NCI-H345 treated with DMSO at 0.1 percent for 48 hours (cell line): Measurements from ENCODE around the gene AGAP3.

Experiments used
- DNase-seq: peaks from one replicate; lab custom pipeline; 2025; ENCODE audit not compliant: unreplicated experiment; lab: John Stamatoyannopoulos, UW

AGAP3 gene

DNA sequence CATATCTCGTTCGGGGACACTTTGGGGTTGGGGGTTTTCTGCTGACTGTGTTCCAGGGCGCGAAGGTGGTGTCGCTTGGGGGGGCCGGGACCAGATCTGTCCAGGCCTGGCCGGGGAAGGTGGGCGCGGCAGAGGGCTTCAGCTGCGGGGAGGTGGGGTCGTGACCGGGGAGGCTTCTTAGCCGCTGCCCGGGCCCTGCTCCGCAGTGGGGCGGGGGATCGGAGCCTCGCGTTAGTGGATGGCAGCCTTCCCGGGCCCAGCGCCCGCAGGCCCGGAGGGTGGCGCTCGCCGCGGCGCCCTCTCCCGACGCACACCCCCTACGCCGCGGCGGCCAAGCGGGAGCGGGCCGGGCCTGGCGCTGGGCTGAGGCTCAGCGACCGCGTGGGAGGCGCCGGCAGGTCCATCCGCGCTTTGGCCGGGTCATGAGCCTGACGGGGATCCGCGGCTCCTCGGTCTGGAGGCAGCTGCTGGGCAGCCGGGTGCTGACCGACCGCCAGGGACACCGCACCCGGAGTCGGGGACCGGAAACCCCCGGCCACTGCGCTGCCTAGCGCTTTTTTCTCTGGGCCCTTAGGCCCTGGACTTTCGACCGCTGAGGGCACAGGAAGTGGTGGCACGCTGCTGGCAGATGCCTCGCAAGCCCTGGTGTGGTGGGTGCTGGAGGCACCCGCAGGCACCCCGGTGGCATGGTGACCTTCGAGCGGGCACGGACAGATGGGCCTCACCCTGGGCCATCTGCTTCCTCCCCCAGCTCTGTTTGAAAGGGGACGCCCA is 1.2 kb downstream of the AGAP3 start:
- DNase-seq: no peak

DNA sequence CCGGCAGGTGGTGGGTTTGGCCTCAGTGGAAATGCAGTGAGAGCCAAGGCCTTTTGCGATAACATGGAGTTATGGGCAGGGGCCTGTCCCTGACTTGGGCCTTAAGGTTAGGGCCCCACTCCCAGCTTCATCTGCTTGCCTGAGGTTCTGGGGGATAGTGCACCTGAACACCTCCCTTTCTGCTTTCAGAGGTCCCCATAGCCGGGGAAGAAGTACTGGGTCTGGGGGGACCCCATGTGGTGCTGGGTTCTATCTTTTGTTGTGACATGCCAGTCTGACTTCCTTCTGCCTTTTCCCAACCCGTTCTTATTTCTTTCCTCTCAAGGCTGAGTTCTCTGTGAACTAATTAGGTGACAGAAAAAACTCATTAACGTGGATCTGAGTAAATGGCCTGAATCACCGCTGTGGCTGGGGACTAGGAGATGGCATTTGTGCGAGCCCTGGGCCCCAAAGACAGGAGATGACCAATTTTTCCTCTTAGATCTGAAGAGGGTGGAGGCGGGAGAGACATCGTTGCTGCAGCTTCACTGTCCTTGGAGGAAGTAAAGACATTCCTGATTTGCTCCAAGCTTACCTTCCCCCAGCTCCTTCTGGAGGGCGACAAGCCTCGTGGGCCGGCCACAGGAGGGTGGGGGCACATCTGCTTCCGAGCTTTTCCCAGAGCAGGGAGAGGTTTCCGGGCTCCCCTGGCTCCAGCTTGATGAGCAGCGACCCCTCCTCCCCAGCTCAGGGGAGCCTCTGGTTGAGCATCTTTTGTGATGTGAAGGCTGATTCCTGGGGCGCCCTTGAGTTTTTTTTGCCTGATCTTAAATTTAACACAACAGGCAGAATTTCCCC is 2.0 kb downstream of the AGAP3 start:
- no peak for DNase-seq

DNA sequence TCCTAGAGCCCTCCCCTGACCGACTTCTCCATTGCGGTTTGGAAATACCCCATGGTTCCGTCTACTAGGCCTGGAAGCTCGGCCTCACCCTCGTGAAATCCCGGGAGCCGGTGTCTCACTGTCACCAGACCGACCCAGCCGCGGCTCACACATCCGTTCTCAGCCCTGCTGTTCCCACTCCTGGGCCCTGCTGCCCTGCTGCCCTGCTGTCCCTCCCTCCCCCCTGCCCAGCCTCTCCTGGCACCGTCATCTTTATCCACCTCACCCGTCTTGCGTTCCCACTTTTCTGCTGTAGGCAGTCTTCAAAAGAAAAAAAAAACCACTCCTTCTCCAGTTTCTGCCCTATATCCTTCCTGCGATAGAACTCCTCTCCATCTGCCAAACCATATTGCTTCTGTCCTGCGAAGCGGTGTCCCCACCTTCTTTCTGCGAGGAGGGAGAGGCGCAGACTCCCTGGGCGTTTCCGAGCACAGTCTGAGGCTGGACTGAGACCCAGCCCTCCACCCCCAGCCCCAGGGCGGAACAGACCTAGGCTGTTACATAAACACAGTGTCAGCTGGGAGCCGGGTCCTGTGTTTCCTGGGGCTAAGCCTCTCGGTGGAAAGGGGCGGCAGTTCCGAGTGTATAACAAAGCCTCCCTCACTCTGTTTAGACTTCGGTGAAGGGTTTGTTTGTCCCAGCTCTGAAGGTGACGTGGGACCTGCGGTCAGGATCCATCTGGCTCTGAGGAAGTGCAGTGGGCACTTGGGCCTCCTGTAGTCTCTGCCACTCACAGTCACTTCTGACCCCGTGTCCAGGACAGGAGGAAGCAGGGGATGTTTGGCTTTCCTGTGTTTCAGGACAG is 2.8 kb downstream of the AGAP3 start:
- no peak for DNase-seq

DNA sequence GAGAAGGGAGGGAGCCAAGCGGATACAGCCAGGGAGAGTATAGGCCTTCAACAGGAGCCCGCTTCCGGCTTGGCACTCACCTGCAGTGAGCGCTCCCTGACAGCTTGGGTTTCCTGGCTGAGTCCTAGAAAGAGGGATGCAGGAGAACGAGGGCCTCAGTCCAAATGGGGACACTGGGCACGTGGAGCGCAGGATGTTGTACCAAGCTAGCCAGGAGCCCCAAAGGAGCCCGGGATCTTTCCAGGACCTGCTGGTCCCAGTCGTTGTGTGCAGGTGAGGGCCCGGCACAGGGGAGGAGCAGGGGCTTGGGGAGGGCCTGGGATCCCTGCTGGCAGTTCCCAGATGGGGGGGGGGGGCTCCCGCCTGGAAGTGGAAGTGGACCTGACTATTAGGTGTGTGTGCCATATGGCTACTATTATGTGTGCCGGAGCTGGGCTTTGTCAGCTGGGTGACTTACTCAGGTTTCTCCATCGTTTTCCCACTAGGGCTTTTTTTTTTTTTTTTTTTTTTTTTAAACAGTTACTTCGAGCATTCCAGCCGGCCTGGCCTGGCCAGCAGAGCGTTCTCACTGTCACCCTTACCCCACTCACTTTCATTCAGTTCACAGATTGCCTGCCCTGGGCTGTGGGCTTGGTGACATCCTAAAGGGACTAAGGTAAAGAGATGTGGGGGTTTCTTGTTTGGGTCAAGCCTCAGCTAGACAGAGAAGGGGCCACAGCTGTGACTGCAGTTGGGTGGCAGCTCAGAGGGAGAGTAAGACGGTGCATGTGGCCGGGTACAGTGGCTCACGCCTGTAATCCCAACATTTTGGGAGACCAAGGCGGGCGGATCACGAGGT is 3.8 kb downstream of the AGAP3 start:
- no peak for DNase-seq

DNA sequence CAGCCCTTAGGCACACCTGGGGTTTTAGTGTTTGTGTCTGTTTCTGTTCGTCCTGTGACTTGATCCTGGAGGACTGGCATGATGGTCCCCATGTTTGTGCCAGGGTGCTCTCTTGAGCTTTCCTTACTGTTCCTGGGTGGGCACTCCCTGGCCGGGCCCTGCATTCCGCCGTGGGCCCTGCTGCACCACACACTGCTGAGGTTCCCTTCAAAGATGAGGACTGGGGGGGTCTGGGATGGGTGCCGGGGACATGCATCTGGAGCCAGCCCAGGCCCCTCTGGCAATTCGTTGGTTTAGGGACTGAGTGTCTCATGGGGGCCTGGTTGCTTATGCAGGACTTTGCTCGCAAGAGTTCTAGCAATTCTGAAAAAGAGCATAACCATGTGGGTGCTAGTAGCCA is 4.7 kb downstream of the AGAP3 start:
- no peak for DNase-seq

DNA sequence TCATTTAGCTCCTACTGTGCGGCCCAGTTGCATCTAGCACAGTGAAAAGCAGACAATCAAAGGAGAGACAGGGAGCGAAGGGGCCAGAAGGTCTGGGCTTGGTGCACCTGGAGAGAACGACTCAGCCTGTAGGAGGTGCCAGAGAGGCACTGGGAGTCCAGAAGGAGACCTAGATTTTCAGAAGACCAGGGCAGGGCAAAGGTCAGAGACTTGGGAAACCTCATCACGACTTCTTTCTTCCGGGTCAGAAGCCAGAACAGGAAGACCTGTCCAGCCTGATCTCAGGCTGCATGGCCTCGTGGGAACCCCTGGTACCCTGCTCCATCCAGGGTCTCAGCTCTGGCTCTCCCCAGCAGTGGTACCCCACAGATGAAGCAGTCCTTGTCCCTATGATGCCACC is 5.2 kb downstream of the AGAP3 start:
- DNase-seq: no peak

DNA sequence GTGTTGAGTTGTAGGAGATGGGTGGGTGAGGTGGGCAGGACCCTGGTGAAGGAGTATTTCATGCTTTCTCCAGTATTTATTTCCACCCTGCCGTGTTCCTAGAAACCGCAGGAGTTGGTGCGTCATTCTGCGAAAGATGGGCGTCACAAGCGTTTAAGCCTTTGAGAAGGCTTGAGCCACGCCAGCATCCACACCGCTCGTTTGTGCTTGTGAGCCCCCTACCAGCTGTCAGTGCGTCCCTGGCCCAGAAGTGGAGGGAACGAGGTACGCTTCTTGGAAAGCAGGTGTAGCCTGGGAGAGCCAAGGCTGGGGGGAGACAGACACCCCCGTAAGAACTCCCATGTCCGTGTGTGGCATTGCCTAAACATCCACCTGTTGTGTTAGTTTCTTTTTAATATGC is 5.7 kb downstream of the AGAP3 start:
- DNase-seq: no peak

DNA sequence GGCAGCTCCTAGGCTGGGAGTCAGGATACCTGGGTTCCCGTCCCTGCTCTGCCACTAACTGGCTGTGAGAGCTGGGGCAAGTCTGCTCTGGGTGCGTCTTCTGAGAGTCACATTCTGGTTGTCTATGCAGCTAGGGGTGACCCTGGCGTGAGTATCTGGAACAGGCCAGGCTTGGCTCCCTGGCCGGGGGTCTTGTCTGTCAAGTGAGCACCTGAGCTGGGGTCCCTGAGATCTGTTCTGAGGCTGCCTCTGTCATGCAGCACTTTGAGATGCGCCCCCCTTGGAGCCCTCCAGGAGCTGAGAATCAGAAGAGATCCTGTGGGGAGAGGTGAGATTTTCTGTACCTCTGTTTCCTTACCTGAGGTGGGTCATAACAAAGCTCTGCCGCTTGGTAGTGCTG is 7.5 kb downstream of the AGAP3 start:
- DNase-seq: no peak

DNA sequence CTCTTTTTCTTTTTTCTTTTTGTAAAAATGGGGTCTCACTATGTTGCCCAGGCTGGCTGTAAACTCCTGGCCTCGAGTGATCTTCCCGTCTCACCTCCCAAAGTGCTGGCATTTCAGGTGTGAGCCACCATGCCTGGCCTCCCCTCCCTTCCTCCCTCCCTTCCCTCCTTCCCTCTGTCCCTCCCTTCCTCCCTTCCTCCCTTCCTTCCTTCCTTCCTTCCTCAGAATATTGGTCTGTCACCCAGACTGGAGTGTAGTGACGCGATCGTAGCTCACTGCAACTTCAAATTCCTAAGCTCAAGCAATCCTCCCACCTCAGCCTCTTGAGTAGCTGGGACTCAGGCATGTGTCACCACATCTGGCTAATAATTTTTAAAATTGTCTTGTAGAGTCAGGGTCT is 8.4 kb downstream of the AGAP3 start:
- DNase-seq: no peak

DNA sequence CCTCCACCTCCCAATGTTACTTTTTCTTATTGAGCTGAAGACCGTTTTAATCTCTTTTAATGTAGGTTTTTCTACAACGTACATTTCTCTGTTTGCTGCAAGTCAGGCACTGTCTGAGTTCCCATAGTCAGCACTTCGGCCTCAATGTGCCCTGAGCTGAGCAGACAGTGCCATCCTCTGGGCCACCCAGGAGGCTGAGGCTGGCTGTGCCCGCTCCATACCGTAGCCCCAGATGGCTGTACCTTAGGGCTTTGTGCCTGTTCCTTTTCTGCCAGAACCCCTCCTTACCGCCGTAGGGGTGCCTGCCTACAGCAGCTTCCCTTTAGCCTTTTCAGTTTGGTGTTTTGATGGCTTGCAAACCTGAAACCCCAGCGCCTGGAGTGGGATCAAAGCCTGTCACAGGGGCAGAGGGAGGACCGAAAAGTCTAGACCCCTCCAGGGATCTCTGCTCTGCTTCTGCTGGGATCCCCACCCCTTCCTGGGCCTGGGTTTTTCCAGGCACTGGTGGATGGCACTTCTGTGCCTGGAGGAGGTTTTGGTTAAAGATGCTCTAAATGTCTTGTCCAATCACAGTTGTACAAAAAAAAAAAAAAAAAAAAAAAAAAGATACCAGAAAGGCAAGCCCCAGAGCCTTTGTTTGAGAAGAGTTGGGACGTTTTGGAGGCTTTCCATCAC is 9.0 kb downstream of the AGAP3 start:
- no peak for DNase-seq

DNA sequence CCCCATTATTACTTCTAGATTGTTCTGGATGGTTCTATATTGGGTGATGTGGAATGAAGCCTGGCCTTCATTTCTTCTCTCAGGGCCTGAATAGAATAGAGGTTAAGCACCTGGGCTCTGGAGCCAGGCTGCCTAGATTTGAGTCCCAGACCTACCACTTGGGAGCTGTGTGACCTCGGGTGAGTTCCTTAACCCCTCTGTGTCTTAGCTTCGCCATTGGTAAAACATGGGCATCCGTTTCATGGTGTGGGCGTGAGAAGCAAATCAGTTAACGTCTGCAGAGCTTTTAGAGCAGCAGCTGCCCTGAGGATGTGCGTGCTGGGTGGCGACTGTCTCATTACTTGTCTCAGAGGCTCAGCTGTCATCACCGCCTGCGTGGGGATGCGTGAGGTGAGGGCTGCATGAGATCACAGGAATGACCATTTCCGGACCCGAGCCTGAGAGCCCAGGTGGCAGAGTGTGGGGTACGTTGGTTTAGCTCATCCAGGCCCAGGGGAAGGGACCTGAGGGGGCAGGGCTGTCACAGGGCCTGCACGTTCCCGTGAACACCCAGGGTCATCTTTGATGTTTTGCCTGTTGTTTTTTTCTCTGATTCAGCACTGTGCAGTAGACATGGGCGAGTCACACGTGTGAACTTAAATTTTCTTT is 9.7 kb downstream of the AGAP3 start:
- no peak for DNase-seq

DNA sequence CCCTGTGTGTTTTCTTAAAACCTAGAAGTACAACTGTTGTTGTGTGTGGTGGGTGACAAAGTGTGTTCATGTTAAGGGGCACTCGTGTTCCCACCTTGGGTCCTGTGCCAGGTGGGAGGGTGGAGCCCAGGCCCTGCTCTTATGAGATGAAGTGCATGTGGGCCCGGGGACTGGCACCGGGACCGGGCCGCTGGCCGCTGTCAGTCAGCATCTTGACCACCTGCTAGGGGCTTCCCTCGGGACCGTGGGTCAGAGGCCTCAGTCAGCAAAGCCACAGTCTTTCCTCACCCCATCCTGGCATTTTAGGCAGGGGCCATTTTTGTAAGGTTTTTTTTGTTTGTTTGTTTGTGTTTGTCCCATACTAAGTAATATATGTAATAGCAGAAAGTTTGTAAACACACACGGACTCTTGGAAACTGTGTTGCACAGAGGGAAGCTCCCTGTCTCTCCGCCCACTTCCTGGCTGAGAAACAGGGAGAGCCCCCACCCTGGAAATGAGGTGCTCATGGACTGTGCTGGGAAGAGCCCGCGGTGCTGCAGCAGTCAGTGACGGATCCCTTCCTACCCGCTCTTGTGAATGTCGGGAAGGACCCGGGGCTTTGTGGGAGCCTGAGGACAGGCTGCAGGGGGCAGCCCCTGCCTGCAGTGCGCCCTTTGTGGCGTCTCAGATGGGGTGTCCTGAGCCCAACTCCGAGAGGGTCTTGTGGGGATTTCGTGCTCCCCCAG is 13.4 kb downstream of the AGAP3 start:
- DNase-seq: no peak

DNA sequence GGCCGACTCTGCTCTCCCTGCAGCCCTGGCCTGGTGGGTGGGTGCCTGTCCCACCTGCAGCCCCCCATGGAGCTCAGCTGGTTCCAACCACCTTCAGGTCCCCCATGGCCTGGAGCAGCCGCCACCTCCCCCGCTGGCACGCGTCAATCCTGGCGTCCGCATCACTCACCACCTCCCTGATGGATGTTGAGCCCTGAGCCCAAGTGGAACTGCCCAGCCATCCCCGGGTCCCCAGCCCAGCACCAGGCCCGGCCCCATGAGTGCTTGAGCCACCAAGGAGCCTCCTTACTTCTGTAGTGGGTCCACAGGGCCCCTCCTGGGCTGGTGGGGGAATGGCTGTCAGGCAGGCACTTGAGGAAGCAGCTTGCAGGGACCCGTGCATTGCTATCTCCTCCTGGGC is 14.6 kb downstream of the AGAP3 start:
- no peak for DNase-seq

DNA sequence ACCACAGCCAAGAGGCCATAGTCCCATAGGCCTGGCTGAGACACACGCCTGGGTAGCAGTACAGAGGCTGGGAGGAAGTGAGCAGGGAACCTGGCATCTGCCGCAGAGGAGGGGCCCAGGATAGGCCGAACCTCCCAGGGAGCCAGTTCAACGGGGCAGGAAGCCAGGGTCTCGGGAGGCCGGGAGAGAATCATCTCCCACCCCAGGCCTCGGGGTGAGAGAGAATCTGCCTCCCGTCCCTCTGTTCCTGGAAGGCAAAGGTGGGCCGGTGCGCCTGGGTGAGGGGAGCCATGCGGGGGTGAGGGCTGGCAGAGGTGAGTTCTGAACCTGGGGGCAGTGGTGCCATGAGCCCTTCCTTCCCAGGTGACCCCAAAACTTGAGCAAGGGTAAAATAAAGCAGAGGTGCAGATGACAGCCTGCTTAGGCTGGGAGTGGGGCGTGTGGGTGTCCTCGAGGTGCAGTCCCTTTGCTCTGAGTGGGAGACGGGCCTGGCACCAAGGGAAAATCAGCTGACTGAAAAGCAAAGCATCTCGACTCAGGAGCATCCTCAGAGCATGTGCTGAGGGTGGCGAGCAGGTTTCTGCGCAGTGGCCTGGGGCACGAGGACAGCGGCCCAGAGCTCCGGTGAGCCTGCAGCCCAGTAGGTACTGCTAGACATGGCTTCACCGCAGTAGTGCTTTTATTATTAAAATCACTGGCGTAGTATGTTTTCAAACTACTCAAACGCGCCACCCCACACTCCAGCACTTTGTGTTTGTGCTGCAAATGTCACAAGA is 15.5 kb downstream of the AGAP3 start:
- no peak for DNase-seq

DNA sequence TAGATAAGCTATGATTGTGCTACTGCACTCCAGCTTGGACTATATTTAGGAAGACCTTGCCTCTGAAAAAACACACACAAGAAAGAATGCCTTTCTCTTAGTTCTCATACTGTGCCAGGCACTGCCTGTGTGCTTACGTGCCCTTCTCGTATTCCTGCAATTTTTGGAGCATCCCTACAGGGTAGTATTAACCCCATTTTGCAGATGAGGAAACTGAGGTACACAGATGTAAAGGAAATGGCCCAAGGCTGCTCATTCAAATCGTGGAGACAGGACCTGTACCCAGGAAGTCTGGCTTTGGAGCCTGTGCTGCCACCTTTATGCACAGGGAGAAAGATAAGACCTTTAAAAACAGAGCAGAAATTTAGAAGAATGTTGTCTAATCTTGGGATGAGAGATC is 16.7 kb downstream of the AGAP3 start:
- DNase-seq: no peak

DNA sequence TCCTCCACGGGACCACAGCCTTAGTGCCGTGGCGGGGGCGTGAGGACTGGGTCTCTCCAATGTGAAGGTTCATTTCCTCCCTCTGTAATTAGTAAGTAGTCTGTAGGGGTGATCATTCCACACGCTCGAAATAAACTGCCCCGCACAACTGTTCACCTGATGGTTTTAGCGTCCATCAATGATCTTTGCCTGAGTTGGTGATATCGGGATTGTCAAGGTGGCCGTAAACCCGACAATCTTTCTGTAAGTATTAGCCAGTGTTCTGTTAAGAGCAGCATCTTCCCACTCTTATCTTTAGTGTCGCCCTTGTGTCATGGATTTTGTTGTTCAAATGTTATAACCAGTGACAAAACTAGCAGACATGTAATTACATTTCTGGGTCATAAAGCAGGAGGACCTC is 17.7 kb downstream of the AGAP3 start:
- no peak for DNase-seq

DNA sequence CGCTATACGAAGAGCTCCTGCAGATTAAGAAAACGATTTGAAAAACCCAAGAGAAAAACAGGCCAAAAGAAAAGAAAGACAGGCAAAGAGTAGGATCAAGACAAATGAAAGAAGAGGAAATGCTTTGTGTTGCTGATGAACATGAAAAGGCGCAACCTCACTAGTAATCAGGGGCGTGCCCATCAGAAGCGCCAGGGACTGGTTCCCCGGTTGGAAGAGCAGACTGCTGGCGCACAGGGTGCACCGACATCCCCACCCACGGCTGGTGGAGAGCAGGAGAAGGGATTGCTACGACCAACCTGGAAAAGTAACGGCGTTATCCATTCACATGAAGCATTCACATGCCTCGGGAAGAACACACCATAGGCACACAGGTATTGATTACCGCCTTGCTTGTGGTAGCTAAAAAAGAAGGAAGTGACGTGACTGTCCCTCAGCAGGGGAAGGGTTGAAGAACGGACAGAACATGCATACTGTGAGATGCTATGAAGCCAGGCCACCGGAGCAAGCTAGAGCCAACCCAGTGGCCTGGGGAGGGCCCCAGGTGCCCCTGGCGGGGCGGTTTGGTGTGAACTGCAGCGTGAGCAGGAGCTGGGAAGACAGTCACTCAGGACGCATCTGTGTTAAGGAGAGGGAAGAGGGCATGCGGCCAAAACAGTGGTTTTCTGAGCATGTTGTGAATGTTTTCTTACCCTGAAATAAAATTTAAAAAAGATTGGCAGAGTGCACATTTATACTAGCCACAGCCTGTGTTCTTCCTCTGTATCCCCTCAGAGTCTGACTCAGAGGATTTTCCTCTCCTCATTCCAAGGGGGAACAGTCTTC is 18.3 kb downstream of the AGAP3 start:
- DNase-seq: no peak
